Activated CD4-positive, alpha-beta memory T cell treated with anti-CD3 and anti-CD28 coated beads, Interleukin-2, amount 10 ng/mL, durations not matched to agents 7 days and 5 days (primary cell): Measurements from ENCODE around the gene IQGAP3. TPM values are rescaled to one million over a fixed set of nuclear protein-coding genes. Genes with fewer than 3 reads are reported as not detected.

ENCODE experiments used
- CTCF ChIA-PET: fragments of 350-600 bp; sonication (Branson Sonifier 250); formaldehyde crosslinking; loops from one replicate; lab custom pipeline; 2021; ENCODE audit warnings: antibody characterized with exemption, inconsistent platforms; lab: Charles Lee
- POLR2A ChIA-PET: fragments of 350-600 bp; sonication (Branson Sonifier 250); formaldehyde crosslinking; loops from one replicate; lab custom pipeline; 2021; ENCODE audit warnings: antibody characterized with exemption; lab: Charles Lee
- DNase-seq: peaks from one replicate; pipeline ENCODE4 v3.0.0-alpha.2; 2020
- H3K27ac Mint-ChIP-seq: one replicate; pipeline ENCODE4 v1.8.0; 2021; ENCODE audit warnings: mild to moderate bottlenecking, mixed read lengths
- H3K27me3 Mint-ChIP-seq: one replicate; pipeline ENCODE4 v1.8.0; 2021; ENCODE audit warnings: mixed read lengths
- H3K36me3 Mint-ChIP-seq: one replicate; pipeline ENCODE4 v1.8.0; 2021; ENCODE audit warnings: low read depth, mixed read lengths
- H3K4me1 Mint-ChIP-seq: one replicate; pipeline ENCODE4 v1.8.0; 2021; ENCODE audit warnings: mixed read lengths
- H3K4me3 Mint-ChIP-seq: one replicate; pipeline ENCODE4 v1.8.0; 2021; ENCODE audit warnings: mild to moderate bottlenecking, mixed read lengths
- H3K9me3 Mint-ChIP-seq: one replicate; pipeline ENCODE4 v1.8.0; 2021; ENCODE audit warnings: mixed read lengths
- total RNA-seq, 2 experiments: library from RNA; stranded (reverse); gene quantifications; one replicate each; pipeline ENCODE4 v1.2.3, GENCODE V29; 2021

Gene IQGAP3
- total RNA-seq, 2 experiments from 2014 or later: 18.4 to 19.7 TPM

GRCh38 chr1:156481527-156481926 lies 90.8 kb downstream of the IQGAP3 start:
- CTCF ChIA-PET: interaction anchor here (0.6 to 3.8 kb wide), 29 partner anchors 9 to 245 kb away, joined by 3 to 48 read pairs (median 5); partner anchors contain the start of genes IQGAP3, MEF2D and NAXE
- H3K4me3 Mint-ChIP-seq: no peak overlapping the region
- peak overlapping the region; percentile 53 for H3K27ac Mint-ChIP-seq
- POLR2A ChIA-PET: interaction anchor here (1.0 to 13.8 kb wide), 8 partner anchors 8 to 110 kb away, joined by 3 to 286 read pairs (median 6); partner anchors contain the start of genes MEF2D and NAXE
- H3K36me3 Mint-ChIP-seq: peaks cover 57% of the 10 kb centered on the region
- H3K27me3 Mint-ChIP-seq: no peaks in the 10 kb centered on the region
- DNase-seq: no peak
- no peaks in the 10 kb centered on the region for H3K9me3 Mint-ChIP-seq
- peaks cover 50% of the 10 kb centered on the region for H3K4me1 Mint-ChIP-seq

DNA sequence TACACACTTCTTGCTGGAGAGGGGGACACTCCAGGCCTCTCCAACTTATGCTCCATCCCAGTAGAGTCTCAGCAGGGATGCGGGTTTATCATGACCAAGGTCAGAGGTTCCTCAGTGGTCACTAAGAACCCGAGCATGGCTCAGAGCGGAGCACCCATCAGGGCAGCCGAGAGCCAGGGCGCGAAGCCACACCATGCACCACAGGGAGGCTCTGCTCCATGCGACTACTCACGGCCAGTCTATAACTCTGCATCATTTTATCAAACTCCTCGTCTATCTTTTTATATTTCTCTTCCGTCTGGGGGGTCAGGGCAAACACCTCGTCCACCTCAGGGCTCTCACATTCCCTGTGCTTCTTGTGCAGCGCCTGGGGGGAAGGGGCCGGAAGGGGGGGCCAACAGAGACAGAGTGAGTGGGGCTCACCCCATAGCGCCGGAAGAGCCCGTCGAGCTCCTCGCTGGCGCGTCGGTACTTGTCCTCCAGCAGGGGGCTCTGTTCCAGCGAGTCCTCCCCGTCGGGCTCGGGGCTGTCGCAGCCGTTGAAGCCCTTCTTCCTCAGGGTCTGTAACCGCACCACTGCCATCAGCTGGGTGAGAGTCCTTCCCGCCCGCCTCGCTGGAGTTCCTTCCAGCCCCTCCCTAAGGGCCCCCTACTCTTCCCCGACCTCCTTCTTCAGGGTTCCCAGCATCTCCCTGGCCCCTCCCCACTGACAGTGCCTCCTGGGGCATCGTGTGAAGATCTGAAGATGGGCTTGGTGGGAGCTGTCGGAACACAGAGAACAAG lies 91.8 kb downstream of the IQGAP3 start:
- Mint-ChIP-seq H3K27ac (peak overlapping the region; percentile 53), H3K36me3 (peaks cover 63% of the 10 kb centered on the region), H3K27me3 (no peaks in the 10 kb centered on the region), H3K9me3 (no peaks in the 10 kb centered on the region), H3K4me3 (no peak overlapping the region), H3K4me1 (peaks cover 51% of the 10 kb centered on the region)
- ChIA-PET POLR2A (interaction anchor here (0.6 to 13.8 kb wide), 13 partner anchors 8 to 120 kb away, joined by 3 to 286 read pairs (median 6); partner anchors contain the start of genes MEF2D and NAXE), CTCF (interaction anchor here (0.6 to 3.8 kb wide), 45 partner anchors 10 to 1486 kb away, joined by 3 to 48 read pairs (median 4); partner anchors contain the start of genes IQGAP3, MEF2D, MRPL24 and NAXE)
- DNase-seq: peak; percentile 74

GRCh38 chr1:156480016-156480370 lies 92.4 kb downstream of the IQGAP3 start:
- ChIA-PET CTCF (interaction anchor here (0.6 to 3.8 kb wide), 38 partner anchors 9 to 1485 kb away, joined by 3 to 48 read pairs (median 4); partner anchors contain the start of genes IQGAP3, MEF2D, MRPL24 and NAXE), POLR2A (interaction anchor here (0.6 to 13.8 kb wide), 11 partner anchors 9 to 120 kb away, joined by 3 to 286 read pairs (median 6); partner anchors contain the start of genes MEF2D and NAXE)
- no peaks in the 10 kb centered on the region for H3K27me3 Mint-ChIP-seq
- no peak overlapping the region for H3K4me3 Mint-ChIP-seq
- peaks cover 51% of the 10 kb centered on the region for H3K4me1 Mint-ChIP-seq
- H3K36me3 Mint-ChIP-seq: peaks cover 67% of the 10 kb centered on the region
- no peak overlapping the region for H3K27ac Mint-ChIP-seq
- no peak for DNase-seq
- H3K9me3 Mint-ChIP-seq: no peaks in the 10 kb centered on the region

GRCh38 chr1:156479093-156480015 lies 93.0 kb downstream of the IQGAP3 start:
- Mint-ChIP-seq H3K4me3 (no peak overlapping the region), H3K36me3 (peaks cover 69% of the 10 kb centered on the region), H3K27ac (no peak overlapping the region), H3K9me3 (no peaks in the 10 kb centered on the region), H3K4me1 (peaks cover 49% of the 10 kb centered on the region), H3K27me3 (no peaks in the 10 kb centered on the region)
- POLR2A ChIA-PET: interaction anchor here (13.8 kb wide), 1 partner anchor 21 kb away, joined by 286 read pairs; the partner anchor contains the start of gene MEF2D
- no peak for DNase-seq
- CTCF ChIA-PET: interaction anchor here (1.0 to 3.8 kb wide), 8 partner anchors 10 to 101 kb away, joined by 3 to 48 read pairs (median 17); partner anchors contain the start of genes MEF2D and TTC24

- POLR2A ChIA-PET: no interaction called here
- Mint-ChIP-seq H3K4me3 (no peak overlapping the region), H3K27ac (no peak overlapping the region), H3K27me3 (no peaks in the 10 kb centered on the region), H3K9me3 (no peaks in the 10 kb centered on the region), H3K4me1 (peaks cover 44% of the 10 kb centered on the region), H3K36me3 (peaks cover 80% of the 10 kb centered on the region)
- CTCF ChIA-PET: no interaction called here
- no peak for DNase-seq
Observed at GRCh38 chr1:156478250-156478627, 94.1 kb downstream of the IQGAP3 start.

DNA sequence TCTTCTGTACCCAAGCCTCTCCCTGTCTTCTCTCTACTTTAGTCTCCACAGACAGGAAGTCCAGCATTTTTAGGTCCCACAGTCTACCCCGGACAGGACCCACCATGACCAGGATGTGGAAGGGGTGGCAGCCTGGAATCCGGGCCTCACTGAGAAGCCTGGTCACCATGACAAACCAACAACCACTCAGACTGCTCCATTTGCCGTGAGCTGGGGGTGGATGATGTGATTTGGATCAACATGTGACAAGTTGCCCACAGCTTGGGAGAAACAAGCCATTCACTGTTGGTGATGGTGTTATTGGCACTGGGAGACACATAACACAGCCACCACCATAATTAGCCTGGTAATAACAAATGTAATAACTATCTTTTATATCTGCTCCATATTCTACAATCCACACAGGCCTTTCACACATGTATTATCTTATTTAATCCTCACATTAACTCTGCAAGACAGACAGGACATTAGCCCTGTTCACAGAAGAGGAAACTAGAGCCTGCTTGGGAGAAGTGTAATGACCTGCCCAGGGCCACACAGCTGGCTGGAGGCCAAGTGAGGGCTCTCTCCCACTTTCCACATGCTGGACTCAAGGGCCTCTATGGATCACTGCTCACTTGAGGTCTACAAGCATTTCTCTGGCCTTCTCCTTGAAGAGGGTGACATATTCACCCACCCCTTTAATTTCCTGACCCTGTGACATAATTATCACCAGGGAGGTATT lies 94.7 kb downstream of the IQGAP3 start:
- Mint-ChIP-seq H3K27me3 (no peaks in the 10 kb centered on the region), H3K27ac (no peak overlapping the region), H3K9me3 (no peaks in the 10 kb centered on the region), H3K36me3 (peaks cover 77% of the 10 kb centered on the region), H3K4me3 (no peak overlapping the region), H3K4me1 (peaks cover 44% of the 10 kb centered on the region)
- ChIA-PET POLR2A (interaction anchor here (0.9 to 1.4 kb wide), 3 partner anchors 13 to 27 kb away, joined by 3 to 5 read pairs (median 4); partner anchors contain the start of gene MEF2D), CTCF (interaction anchor here (1.3 kb wide), 1 partner anchor 21 kb away, joined by 3 read pairs; no protein-coding TSS in a partner anchor)
- DNase-seq: no peak

DNA sequence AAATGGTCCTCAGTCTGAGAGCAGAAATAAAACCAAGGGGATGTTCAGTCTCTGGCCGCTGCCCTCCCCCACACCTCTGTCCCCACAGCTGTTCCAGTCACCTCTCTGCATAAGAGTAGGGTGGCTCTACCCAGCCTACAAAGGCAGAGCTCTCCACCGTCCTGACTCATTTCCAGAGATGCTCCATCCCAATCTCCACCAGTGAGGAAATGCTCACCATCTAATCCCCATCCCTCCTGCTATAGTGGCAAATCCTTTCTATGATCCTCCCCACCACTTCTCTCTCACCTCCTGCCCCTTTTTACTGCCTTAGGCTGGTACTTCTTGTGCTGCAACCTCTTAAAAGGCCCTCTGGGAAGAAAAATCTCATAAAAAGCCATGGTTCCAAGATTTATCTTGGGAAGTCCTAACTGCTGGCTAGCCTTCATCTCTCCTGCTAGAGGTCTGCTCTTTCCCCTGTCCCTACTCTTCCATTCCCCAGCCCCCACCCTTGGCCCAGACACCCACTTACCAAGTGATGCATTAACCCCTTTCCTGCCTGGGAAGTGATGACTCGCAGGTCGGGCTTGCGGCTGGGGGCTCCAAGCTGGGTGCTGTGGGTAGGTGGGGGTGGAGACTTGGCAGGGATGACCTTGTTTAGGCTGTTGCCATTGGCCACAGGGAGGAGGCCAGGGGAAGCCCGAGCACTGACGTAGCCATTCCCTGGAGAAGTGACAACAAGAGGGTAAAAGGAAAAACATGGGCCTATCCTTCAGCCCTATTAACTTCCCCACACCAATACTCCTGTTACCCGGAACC lies 95.7 kb downstream of the IQGAP3 start:
- CTCF ChIA-PET: interaction anchor here (1.3 kb wide), 1 partner anchor 20 kb away, joined by 3 read pairs; no protein-coding TSS in a partner anchor
- H3K36me3 Mint-ChIP-seq: peaks cover 72% of the 10 kb centered on the region
- H3K4me1 Mint-ChIP-seq: peaks cover 34% of the 10 kb centered on the region
- no peaks in the 10 kb centered on the region for H3K9me3 Mint-ChIP-seq
- DNase-seq: no peak
- no peak overlapping the region for H3K4me3 Mint-ChIP-seq
- POLR2A ChIA-PET: interaction anchor here (0.9 to 1.4 kb wide), 3 partner anchors 14 to 28 kb away, joined by 3 to 5 read pairs (median 4); partner anchors contain the start of gene MEF2D
- no peaks in the 10 kb centered on the region for H3K27me3 Mint-ChIP-seq
- no peak overlapping the region for H3K27ac Mint-ChIP-seq

DNA sequence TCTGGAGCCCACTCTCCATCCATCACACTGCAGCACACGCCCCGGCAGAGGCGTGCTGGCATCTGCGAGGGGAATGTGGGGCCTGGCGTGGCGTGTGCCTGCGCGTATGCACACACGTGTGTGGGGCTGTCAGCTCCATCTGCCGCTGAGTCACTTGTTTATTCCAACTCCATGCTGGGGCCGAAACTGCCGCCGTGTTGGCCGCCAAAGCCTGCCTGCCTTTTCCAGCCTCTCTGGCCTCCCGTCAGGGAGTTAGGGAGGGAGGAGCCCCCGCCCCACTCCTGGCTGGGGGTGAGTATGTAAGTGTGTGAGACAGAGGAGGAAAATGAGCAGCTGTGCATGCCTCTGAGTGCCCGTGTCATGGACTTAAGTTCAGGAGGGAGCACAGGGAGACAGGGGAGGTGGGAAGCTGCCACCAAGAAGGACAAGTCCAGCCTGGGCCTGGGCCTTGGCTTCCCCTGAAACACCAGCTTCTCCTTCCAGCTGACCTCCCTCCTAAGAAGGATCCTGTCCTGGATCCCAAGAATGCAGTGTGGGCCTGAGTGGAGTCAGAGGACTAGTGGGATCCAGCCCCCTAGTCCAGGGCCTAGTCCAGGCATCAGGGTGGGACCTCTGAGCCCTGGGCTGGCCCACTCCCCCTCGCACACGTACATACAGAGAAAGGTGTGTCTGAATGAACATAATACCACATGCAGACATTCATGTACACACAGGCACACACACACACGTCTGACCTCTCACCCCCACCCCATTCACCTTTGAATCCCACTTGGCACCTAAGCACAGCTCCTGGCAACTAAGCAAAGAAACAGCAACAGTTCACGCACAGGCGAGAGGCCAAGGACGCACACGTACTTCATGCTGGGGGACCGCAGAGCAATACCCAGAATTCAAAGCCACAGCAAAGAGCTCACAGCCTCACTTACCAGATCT lies 96.5 kb downstream of the IQGAP3 start:
- no peak for DNase-seq
- H3K27me3 Mint-ChIP-seq: no peaks in the 10 kb centered on the region
- POLR2A ChIA-PET: interaction anchor here (1.2 to 1.4 kb wide), 2 partner anchors 8 to 15 kb away, joined by 3 to 4 read pairs; no protein-coding TSS in a partner anchor
- H3K36me3 Mint-ChIP-seq: peaks cover 70% of the 10 kb centered on the region
- H3K4me3 Mint-ChIP-seq: no peak overlapping the region
- peaks cover 26% of the 10 kb centered on the region for H3K4me1 Mint-ChIP-seq
- CTCF ChIA-PET: interaction anchor here (0.6 kb wide), 1 partner anchor 21 kb away, joined by 3 read pairs; no protein-coding TSS in a partner anchor
- no peak overlapping the region for H3K27ac Mint-ChIP-seq
- no peaks in the 10 kb centered on the region for H3K9me3 Mint-ChIP-seq
